Activated CD8-positive, alpha-beta memory T cell treated with anti-CD3 and anti-CD28 coated beads for 48 hours (primary cell): ENCODE data around the gene MCEE.
"Not testable (repeated sequence)": the region's sequence is repeated elsewhere in the genome, so short reads cannot be mapped to it uniquely, and the experiment has no call there.

Source experiments
- DNase-seq, 3 experiments: peaks; one replicate each; pipeline ENCODE4 v3.0.0-alpha.2; 2020; ENCODE audit warnings: low read depth in 2 of 3, low spot score in 2 of 3

The MCEE gene

DNA sequence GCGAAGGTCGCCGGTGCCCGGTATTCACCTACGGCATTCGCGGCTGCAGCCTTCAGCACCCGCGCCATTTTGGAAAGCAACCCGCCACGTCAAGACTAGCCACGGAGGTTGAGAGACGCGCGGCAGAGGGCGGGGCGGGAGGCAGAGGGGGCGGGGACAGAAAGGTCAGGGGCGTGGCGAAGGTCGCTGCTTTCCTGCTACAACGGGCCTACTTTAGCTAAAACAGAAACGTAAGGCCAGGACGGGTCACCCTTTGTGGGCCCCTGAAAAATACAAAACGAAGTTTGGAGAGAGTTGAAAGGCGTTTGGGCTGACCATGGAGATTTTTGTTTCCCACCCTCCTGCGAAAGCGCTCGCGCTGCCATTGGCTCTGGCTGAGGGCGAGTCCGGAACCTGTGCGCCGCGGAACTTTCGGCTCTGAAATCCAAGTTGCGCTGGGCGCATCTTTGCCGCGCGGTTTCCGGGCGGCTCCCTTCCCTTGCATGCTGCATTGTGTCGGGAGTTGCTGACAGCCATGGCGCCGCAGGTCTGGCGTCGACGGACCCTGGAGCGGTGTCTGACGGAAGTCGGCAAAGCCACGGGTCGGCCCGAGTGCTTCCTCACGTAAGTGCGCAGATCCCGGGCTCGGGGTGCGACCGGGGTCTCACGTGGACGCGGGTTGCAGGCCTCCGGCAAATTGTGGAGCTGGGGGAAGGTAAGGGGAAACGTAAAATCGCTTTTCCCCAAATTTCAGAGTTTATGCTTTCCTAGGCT, at the start of gene MCEE, which contains the start of gene MPHOSPH10:
TSS of gene MCEE (minus strand) at position 78 of the 753 bp plus-strand sequence. CDS start at position 68, 10 bp downstream.
TSS of gene MPHOSPH10 (plus strand) at position 483 of the 753 bp plus-strand sequence. CDS start at position 515, 32 bp downstream.
- peak; percentile 75 to 79 (median 79) for DNase-seq

DNA sequence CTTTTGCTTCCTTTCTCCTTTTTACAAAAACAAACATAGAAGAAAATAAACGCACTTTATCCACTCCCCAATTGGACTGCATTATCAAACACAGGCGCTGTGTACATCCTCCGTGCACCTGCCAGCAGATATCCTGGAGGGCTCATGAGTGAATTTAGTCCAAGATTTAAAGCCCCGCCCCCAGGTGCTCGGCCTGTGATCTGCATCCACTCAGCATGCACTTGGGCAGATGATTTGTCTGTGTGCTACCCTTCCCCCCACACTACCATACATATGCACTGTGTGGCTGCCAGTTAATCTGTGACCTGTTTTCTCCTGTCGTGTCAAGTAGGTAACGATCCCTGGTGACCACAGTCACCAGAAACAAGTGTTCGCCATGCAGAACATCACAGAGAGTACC, 48.8 kb upstream of the MCEE start:
- not testable (repeated sequence) for DNase-seq

DNA sequence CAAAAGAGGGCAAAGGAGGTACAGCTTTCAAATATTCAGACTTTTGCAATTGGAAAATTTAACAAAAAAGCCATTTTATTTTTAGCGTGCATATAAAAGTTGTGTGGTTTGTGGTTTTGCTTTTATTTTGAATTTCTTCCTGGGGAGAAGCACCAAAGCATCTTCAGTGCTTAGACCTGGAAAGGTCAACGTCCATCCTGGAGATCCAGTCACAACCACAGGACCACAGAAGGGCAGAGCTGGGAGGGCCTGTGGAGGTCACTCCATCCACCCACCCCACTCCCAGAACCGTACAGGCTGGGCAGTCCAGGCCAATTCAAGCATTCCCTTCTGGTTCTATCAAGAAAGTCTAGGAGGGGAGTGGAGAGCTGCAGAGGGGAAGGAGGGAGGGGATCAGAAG, 44.2 kb upstream of the MCEE start:
- no peak for DNase-seq

DNA sequence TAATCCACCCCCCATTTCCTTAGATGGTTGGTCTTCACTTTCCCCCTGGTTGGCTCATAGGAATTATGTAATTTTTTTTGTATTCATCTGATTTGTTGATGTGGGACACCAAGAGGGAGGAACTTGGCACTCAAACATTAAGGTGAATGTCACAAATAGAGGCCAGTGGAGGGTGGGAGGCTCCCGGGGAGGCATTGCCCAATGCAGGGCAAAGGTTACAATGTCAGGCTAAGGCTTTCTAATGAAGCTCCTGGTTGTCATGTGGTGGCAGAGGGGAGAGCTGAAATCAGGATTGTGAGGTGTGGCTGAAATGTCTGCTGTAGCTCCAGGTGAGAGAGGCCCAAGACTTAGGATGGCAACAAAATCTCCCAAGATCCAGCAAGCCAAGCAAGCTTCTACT, 43.1 kb upstream of the MCEE start:
- no peak for DNase-seq

DNA sequence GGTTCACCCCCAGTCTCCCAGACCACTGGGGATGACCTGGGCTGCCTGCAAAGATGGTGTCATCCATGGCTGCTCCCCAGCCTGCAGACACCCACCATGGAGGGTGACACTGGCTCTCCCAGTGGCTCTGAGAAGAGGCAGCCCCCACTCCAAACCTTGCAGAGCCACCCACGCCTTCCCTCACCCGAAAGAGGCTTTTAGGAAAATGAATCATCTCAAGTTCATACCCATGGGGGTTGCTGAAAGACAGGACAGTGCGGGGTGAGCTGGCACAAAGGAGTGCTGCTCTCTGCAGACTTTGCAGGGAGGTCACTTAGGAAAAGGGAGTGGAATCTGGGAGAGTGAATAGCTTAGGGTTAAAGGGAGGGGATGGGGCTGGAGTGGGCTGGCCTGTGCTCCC, 36.8 kb upstream of the MCEE start:
- DNase-seq = no peak

DNA sequence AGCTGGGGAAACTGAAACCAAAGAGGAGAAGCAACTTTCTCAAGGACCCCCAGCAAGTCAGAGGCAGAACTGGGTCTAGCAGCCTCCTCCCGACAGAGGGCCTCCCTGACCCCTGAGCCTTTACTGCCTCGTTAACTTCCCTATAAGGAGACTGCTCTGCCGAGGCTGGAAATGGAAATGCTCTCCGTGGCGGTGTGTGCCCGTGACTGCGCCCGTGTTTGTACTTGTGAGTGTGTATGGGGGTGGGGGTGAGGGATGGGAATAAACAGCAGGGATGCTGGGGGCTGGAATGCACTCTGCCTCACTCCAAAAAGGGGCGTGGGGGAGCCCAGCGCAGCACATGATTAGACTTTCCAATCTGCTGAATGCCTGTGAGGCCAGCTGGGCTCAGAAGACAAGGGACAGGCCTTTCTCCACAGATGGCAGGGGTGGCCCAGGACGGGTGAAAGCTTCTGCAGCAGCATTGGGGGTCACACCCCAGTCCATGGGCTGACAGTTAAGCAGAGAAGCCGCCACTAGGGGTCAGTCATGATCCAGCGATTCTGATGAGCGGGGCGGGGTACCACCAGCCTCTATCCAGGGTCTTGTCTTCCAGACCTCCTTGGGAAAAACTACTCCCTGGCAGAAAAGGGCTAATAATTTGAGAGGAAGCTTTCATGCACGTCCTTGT, 27.2 kb upstream of the MCEE start:
- DNase-seq = peak; percentile 17 to 65 (median 40)

DNA sequence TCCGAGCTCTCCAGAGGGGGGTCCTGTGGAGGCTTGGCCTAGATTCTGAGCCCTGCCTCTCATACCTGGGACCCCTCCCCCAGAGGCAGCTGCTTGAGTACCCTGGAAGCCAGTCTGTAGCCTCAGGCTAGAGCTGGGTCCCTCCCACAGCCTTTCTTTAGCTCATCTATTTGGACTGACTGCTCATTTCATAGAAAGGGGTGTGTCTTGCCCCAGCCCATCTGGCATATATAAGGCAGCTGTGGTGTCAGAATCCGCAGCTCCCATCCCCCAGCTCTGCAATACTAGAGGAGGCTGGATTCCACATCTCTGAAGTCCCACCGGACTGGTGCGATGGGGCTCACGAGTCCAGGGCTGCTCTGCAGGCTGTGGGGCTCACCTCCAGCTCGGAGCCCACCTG, 26.5 kb upstream of the MCEE start:
- no peak for DNase-seq

DNA sequence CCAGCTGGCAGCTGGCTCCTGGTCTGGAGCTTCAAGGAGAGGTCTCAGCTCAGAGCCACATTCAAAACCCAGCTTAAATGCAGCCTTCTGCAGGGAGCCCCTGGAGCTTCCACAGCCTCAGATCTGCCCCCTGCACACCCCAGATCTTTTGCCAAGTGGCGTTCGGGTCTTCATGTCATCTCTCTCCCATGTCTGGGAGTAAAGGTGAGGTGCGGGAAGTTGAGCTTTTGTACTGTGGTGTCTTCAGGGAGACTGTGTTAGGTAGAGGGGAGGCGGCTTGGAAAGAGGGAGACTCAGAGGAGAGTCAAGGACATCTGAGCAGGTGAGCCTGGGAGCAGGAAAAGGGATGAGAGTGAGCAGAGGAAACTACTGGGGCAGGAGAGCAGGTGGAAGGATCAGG, 25.8 kb upstream of the MCEE start:
- no peak for DNase-seq

DNA sequence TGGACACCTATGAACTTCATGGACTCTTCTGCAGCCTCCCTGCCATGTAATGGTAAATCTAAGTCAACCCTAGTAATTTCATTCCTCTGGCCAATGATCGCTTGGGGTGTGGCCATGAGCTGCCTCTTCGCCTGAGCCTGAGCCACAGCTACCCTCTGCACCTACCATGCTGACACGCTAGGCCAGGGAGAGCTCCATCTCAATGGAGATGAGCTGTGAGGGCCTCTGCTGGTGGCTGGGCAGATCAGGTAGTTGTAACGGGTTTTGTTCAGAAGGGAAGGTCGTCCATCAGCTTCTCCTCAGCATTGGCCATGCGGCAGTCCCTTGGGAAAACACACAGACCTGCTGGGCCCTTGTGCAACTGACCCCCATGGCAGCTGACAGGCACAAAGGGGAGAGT, 24.8 kb upstream of the MCEE start:
- DNase-seq = no peak

DNA sequence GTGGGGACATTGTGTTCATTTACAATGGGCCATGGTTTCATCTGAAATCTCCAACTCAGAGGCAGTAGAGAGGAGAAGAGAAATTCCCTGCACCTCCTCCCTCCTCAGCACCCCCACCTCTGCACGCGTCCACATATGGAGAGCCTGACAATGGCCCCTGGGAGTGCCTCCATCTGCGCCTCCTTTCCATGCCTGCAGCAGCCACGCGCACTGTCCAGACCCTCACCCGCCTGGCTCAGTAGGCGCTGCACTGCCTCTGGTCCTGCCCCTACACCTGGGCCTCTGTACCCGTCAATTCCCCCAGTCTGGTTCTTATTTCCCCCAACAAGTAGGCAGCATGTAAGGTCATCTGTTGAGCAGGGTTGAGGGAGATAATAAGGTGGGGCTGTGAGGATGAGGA, 24.2 kb upstream of the MCEE start:
- DNase-seq = no peak

DNA sequence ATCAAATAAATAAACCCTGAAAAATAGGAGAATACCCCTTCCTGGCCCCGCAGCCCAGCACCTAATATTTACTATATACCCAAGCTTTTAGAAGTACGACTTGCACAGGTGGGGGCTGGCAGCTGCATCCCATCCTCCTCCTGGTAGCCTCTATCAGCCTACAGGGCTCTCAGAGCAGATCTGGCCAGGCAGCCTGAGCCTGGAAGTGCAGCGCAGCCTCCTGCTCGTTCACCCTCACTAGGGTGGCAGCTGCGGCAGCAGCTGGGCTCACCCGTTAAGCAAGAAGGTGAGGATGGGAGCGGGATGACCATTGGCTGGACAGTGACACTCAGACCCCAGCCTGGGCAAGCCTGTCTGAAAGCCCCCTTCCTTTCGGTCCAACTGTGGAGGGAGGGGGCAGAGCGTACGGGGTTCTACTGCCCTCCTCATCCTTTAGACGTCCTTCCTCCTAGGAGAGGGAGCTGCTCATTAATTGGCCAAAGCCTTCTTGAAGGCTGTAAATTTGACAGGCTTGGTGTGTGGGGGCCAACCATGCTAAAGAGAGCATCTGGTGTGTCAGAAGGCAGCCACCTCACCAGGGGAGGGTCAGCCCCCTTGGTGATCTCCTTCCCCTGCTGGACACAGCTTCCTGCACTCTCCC, 23.7 kb upstream of the MCEE start:
- no peak for DNase-seq

DNA sequence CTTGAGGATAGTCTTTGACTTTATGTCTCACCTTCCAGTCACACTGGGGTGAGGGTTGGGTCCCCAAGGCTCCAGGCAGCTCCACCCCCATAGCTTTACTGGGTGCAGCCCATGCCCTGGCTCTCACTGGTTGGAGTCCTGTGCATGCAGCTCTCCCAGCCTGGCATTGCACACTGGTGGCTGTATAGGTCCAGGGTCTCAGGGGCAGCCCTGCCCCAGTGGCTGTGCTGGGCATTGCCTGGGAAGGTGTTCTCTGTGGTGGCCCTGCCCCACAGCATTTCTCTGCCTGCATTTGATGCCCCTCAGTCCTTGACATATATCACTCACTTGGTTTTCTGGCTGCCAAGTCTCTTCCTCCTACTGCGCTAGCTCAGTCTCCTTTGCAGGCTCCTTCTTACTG, 21.6 kb upstream of the MCEE start:
- DNase-seq = no peak

DNA sequence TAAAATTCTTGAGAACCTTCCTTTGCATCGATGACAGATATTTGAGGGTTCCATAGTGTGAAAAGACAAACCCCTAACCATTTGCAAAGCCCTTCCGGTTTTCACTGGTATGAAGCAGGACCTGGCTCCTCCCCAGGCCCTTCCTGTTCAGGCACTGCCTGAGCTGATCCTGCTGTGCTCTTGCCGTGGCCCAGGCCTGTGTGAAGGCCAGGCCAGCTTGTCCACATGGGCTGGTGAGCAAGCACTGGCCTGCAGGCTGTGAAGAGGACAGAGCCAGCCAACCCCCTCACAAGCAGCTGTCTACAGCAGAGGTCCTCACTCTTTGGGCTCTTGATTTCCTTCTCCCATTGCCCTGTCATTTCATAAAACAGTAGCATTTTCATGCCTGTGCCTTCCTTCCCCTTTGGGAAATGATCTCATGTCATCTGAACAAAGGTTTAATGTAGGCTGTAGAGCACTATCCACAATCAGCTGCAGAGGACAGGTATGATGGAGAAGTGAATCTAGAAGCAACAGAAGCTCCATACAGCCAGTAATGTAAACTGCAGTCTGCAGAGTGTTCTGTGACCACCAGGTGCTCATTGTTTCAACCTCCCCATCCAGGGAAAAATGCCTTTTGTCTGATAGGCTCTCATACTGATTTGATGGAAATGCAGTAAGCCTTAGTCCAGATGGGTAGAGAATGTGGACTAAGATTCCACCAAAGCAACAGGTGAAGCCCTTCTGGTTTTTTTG, 20.2 kb upstream of the MCEE start:
- no peak for DNase-seq

DNA sequence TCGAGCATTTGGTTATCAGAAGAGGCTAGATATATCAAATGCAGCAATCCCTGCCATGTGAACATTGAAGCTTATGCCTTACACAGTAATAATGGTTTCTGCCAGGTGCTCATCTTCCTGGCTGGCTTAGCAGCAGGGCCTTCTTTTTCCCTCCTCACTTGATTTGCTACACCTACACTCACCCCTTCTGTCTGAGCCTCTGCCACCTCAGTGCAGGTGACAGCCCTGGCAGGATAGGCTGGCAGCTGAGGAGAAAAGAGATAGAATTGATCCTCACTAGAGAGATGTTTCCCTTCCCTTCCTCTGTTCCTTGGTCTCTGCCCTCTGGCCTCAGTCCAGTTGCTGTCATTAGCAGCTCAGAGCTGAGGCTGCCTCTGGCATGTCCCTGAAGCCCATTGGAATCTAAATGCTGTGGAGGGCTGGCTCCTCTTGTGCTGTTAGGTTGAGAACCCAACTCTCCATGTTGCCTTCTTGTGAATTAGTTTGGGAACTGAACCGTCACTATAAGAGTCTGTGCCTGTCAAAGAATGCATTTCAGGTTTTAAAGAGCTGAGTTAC, 18.6 kb upstream of the MCEE start:
- DNase-seq = no peak

DNA sequence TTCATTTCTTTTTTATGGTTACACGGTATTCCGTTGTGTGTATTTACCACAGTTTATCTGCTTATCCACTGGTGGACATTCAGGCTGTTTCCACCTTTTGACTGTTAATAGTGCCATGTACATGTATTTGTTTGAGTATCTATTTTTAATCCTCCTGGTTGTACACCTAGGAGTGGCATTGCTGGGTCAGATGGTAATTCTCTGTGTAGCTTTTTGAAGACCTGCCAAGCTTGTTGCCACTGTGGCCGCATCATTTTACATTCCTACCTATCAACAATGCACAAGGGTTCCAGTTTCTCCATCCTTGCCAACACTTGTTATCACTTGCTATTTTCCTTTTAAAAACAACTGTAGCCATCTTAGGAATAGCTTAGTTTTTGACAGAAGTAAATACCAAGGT, 13.8 kb upstream of the MCEE start:
- DNase-seq = no peak

DNA sequence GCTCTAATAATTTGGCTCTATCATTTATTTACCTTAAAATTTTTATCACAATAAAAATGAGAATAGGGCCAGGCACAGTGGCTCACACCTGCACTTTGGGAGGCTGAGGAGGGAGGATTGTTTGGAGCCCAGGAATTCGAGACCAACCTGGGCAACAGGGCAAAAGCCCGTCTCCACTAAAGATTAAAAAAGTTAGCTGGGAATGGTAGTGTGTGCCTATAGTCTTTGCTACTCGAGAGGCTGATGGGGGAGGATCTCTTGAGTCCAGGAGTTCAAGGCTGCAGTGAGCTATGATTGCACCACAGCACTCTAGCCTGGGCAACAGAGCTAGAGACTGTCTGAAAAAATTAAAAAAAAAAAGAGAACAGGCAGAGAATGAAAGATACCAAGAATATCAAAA, 6.1 kb upstream of the MCEE start:
- no peak for DNase-seq

DNA sequence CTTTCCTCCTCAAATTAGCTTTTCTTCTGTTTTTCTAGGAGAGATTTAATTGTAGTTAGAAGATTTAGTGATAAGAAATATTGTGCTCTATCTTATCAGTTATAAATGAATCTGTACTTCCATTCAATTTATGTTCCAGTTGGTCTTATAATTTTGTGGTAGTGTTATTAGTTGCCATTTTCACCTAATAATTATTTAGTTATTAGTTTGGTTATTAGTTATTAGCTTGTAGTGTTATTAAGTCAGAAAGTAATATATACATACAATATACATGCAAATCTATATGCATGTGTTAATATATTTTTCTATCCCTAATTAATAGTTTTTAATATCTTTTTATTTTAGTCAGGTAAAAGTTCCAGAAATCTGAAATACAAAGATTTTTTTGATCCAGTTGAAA, 3.6 kb upstream of the MCEE start:
- no peak for DNase-seq

DNA sequence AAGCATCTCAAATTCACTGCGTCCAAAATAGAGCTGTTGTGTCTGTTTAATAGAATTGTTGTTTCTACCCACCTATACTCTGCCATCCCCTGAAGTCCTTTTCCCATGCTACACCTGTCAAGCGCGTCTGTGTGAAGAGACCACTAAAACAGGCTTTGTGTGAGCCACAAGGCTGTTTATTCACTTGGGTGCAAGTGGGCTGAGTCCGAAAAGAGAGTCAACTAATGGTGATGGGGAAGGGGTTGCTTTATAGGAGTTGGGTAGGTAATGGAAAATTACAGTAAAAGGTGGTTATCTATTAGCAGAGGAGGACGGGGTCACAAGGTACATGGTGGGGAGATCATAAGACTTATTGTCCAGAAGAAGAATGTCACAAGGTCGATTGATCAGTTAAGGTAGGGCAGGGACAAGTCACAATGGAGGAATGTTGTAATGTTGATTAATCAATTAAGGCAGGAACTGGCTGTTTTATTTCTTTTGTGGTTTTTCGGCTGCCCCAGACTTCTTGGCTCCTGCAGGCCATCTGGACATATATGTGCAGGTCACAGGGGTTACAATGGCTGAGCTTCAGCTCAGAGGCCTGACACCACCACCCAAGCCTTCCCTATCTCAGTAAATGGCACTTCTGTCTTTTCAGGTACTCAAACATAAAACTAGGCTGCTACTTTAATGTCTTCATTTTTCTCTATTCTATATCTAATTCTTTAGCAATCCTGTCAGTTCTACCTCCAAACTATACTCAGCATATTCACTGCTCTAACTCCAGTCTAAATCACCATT, 1.5 kb upstream of the MCEE start:
- DNase-seq = not testable (repeated sequence)

DNA sequence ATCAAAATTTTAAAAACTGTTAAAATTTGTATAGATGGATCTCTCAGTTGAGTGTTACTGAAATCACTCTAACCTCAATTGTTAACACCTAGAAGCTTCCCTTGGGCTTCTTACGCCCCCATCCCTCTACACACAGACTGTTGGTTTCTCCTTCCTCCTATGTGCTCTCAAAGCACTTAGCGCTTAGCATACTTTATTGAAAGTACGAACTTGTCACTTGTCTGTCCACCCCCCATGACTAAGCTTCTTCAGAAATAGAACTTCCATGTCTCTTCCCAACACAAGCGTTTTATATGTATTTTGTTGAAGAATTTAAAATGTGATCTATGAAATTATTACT, 846 bp upstream of the MCEE start:
- no peak for DNase-seq

DNA sequence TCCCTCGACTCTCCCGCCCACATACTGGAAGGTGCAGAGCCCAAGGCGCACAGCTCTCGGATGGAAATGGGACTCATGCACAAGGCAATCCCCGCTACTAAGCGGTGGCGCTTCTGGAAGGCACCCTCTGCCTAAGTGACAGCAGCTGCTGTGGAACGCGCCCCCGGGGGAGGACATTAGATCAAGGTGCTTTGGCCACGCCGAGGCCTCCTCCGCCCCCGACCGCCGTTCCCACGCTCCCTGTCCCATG, 202 bp downstream of the MCEE start:
- no peak for DNase-seq
